Measurements from ENCODE around the gene SEC61B. TPM values are rescaled to one million over a fixed set of nuclear protein-coding genes. Genes with fewer than 3 reads are reported as not detected.

Gene SEC61B
- total RNA-seq, 1 experiment from 2014 or later, result 101 TPM

DNA sequence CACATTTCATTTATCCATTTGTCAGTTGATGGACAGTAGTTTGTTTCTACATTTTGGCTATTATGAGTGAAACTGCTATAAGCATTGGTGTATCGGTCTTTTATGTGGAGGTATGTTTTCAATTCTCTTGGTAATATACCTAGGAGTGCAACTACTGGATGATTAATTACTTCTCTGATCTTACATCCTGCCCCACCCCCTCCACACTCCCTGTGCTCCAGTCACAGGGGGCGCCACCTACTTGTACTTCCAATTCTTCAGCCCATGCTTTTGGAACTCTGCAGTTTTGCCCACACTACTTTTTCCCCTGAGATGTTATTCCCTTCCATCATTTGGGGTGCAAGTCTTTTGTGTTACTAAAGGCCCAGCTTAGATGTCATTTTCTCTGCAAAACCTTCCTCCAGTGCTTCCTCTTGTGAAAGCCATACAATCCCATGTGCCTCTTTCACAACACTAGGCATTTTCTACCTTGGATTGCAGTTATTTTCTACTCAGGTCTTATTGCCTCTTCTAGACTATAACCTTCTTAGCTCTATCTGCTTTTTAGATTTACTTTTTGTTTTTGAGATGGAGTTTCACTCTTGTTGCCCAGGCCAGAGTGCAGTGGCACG lies 42.1 kb downstream of the SEC61B start:
- Mint-ChIP-seq H3K4me3 (ENCODE audit: low read depth, unreplicated experiment) (no peak overlapping the region), H3K9me3 (ENCODE audit: low read depth, unreplicated experiment) (no peaks in the 10 kb centered on the region), H3K36me3 (ENCODE audit: insufficient read depth, unreplicated experiment) (no peaks in the 10 kb centered on the region), H3K27ac (ENCODE audit: unreplicated experiment) (no peak overlapping the region), H3K27me3 (ENCODE audit: unreplicated experiment) (no peaks in the 10 kb centered on the region), H3K4me1 (ENCODE audit: low read depth, unreplicated experiment) (peaks cover 13% of the 10 kb centered on the region)
- intact Hi-C loops (cut with micrococcal nuclease; ENCODE audit: unreplicated experiment), result loop anchor here (10.0 kb wide), 1 partner anchor 541 kb away; no protein-coding TSS in a partner anchor
- no peak for DNase-seq
- TF ChIP-seq, protein P1, sequence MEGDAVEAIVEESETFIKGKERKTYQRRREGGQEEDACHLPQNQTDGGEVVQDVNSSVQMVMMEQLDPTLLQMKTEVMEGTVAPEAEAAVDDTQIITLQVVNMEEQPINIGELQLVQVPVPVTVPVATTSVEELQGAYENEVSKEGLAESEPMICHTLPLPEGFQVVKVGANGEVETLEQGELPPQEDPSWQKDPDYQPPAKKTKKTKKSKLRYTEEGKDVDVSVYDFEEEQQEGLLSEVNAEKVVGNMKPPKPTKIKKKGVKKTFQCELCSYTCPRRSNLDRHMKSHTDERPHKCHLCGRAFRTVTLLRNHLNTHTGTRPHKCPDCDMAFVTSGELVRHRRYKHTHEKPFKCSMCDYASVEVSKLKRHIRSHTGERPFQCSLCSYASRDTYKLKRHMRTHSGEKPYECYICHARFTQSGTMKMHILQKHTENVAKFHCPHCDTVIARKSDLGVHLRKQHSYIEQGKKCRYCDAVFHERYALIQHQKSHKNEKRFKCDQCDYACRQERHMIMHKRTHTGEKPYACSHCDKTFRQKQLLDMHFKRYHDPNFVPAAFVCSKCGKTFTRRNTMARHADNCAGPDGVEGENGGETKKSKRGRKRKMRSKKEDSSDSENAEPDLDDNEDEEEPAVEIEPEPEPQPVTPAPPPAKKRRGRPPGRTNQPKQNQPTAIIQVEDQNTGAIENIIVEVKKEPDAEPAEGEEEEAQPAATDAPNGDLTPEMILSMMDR (IDR thresholded peaks at IDR 0.05; ENCODE audit: unreplicated experiment), result no peak
- CTCF ChIA-PET, result no interaction called here
- no TSS peak for BruUV-seq (replicated peaks)

DNA sequence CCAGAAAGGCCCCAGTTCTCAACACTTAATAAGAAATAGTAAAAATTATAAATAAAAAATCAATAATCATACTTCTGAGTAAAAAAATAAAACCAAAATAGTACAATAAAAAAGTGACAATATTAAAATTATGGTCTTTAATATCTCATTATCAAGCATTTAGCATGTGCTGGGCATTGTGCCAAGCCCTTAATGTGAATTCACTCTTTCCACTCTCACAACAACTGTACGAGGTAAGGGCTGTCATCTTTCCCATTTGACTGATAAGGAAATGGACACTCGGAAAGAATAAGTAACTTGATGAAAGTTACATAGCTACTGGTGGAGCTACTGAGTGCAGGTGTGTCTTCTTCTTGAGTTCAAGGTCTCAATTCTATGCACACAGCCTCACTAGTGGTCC lies 43.6 kb downstream of the SEC61B start:
- Mint-ChIP-seq H3K27ac (ENCODE audit: unreplicated experiment) (no peak overlapping the region), H3K4me1 (ENCODE audit: low read depth, unreplicated experiment) (peaks cover 13% of the 10 kb centered on the region), H3K36me3 (ENCODE audit: insufficient read depth, unreplicated experiment) (no peaks in the 10 kb centered on the region), H3K4me3 (ENCODE audit: low read depth, unreplicated experiment) (no peak overlapping the region), H3K9me3 (ENCODE audit: low read depth, unreplicated experiment) (no peaks in the 10 kb centered on the region), H3K27me3 (ENCODE audit: unreplicated experiment) (no peaks in the 10 kb centered on the region)
- CTCF ChIA-PET, result no interaction called here
- BruUV-seq (replicated peaks), result no TSS peak
- TF ChIP-seq, protein P1 (IDR thresholded peaks at IDR 0.05; ENCODE audit: unreplicated experiment), result no peak
- DNase-seq, result no peak
- intact Hi-C loops (cut with micrococcal nuclease; ENCODE audit: unreplicated experiment), result loop anchor here (10.0 kb wide), 1 partner anchor 539 kb away; no protein-coding TSS in a partner anchor

DNA sequence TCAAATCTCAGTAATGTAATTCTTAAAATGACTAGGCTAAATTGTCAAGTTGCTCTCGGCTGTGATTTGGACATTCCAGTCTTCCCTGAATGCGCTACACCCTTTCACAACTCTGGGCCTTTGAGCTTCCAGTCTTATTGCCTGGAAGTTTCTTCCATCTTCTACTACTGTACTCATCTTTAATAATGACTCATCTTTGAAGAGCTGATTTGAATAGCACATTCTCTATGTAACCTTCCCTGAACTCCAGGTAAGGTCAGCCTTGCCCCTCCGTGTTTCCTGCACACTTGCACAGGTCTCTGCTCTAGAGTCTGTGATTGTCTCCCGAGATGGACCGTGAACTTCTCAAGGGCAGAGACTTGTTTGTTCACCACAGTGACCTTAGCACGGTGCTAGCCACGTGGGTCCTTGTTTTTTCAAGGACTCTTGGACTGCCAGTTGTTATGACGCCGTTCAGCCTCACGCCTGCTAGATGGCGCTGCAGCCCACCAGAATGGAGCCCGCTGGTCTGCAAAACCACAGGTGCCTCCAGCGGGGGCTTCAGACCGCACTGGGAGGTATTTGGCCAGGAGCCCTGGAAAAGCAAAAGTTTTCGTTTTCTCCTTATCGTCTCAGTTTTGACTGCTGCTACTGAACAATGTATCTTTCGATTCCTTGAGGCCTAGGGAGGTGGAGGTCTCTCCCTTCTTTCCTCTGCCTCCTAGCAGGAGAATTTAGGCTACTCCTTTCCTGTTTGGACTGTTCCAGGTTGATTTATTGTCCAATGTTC lies 44.4 kb downstream of the SEC61B start:
- H3K27ac Mint-ChIP-seq (ENCODE audit: unreplicated experiment), result no peak overlapping the region
- CTCF ChIA-PET, result no interaction called here
- peak; percentile 62 for DNase-seq
- H3K36me3 Mint-ChIP-seq (ENCODE audit: insufficient read depth, unreplicated experiment), result no peaks in the 10 kb centered on the region
- BruUV-seq (replicated peaks), result no TSS peak
- intact Hi-C loops (cut with micrococcal nuclease; ENCODE audit: unreplicated experiment), result loop anchor here (10.0 kb wide), 1 partner anchor 538 kb away; no protein-coding TSS in a partner anchor
- H3K4me3 Mint-ChIP-seq (ENCODE audit: low read depth, unreplicated experiment), result no peak overlapping the region
- TF ChIP-seq, protein P1 (IDR thresholded peaks at IDR 0.05; ENCODE audit: unreplicated experiment), result peak; percentile 57
- H3K4me1 Mint-ChIP-seq (ENCODE audit: low read depth, unreplicated experiment), result peaks cover 13% of the 10 kb centered on the region
- H3K9me3 Mint-ChIP-seq (ENCODE audit: low read depth, unreplicated experiment), result no peaks in the 10 kb centered on the region
- no peaks in the 10 kb centered on the region for H3K27me3 Mint-ChIP-seq (ENCODE audit: unreplicated experiment)

DNA sequence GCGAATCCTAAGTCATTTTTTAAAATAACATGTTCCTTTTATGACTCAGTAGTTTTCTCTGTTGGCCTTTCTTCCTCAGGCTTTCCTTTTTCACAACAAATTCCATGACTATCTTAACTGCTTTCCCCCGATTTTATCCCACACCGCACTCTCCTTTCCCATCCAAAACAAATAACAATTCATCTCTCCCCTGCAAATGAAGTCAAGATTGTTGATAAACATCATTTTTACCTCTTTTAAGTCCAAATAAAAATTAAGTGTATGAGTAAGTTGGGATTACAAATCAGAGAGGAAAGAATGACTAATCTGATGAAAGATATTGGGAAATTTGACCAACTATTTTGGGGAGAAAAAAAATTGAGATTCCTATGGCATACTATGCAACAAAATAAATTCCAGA lies 47.3 kb downstream of the SEC61B start:
- CTCF ChIA-PET, result no interaction called here
- TF ChIP-seq, protein P1 (IDR thresholded peaks at IDR 0.05; ENCODE audit: unreplicated experiment), result no peak
- Mint-ChIP-seq H3K27me3 (ENCODE audit: unreplicated experiment) (no peaks in the 10 kb centered on the region), H3K9me3 (ENCODE audit: low read depth, unreplicated experiment) (no peaks in the 10 kb centered on the region), H3K27ac (ENCODE audit: unreplicated experiment) (no peak overlapping the region), H3K36me3 (ENCODE audit: insufficient read depth, unreplicated experiment) (no peaks in the 10 kb centered on the region), H3K4me1 (ENCODE audit: low read depth, unreplicated experiment) (peaks cover 23% of the 10 kb centered on the region), H3K4me3 (ENCODE audit: low read depth, unreplicated experiment) (no peak overlapping the region)
- no peak for DNase-seq
- intact Hi-C loops (cut with micrococcal nuclease; ENCODE audit: unreplicated experiment), result loop anchor here (10.0 kb wide), 1 partner anchor 535 kb away; no protein-coding TSS in a partner anchor
- BruUV-seq (replicated peaks), result no TSS peak

All from Calu3 (cell line).